ENCODE data around the gene ENPP3.

- TF ChIP-seq, protein P1, sequence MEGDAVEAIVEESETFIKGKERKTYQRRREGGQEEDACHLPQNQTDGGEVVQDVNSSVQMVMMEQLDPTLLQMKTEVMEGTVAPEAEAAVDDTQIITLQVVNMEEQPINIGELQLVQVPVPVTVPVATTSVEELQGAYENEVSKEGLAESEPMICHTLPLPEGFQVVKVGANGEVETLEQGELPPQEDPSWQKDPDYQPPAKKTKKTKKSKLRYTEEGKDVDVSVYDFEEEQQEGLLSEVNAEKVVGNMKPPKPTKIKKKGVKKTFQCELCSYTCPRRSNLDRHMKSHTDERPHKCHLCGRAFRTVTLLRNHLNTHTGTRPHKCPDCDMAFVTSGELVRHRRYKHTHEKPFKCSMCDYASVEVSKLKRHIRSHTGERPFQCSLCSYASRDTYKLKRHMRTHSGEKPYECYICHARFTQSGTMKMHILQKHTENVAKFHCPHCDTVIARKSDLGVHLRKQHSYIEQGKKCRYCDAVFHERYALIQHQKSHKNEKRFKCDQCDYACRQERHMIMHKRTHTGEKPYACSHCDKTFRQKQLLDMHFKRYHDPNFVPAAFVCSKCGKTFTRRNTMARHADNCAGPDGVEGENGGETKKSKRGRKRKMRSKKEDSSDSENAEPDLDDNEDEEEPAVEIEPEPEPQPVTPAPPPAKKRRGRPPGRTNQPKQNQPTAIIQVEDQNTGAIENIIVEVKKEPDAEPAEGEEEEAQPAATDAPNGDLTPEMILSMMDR (IDR thresholded peaks at IDR 0.05) = no peak
- no peak for TF ChIP-seq POLR2AphosphoS5 (IDR thresholded peaks at IDR 0.05)
Observed at GRCh38 chr6:131736811-131737210, 99.7 kb downstream of the ENPP3 start.
